SU-DHL-6 (cell line): ENCODE results near the gene CACNB2.

Source experiments
- H2AFZ ChIP-seq: fragments of 200-600 bp; sonication (generic); 2 replicates; pipeline ENCODE4 v1.6.1; 2014; ENCODE audit warnings: low read depth, mild to moderate bottlenecking, moderate library complexity, mixed read lengths, antibody characterized with exemption, low read length; ENCODE audit not compliant: severe bottlenecking
- H3F3A ChIP-seq: fragments of 200-600 bp; shearing (Covaris generic); 2 replicates; pipeline ENCODE4 v1.6.0; 2016; ENCODE audit warnings: antibody characterized with exemption, mild to moderate bottlenecking; ENCODE audit not compliant: insufficient read depth
- H3K27ac ChIP-seq: fragments of 200-600 bp; sonication (generic); 2 replicates; pipeline ENCODE4 v1.5.1; 2016; ENCODE audit warnings: low read depth, mild to moderate bottlenecking, low read length, moderate library complexity, mixed read lengths
- H3K27me3 ChIP-seq: fragments of 200-600 bp; sonication (generic), shearing (Covaris generic); 2 replicates; pipeline ENCODE4 v1.6.0; 2014; ENCODE audit warnings: mild to moderate bottlenecking, low read length
- H3K36me3 ChIP-seq: fragments of 200-600 bp; sonication (generic); 2 replicates; pipeline ENCODE4 v1.6.1; 2014; ENCODE audit warnings: mild to moderate bottlenecking, low read length, mixed read lengths
- H3K4me2 ChIP-seq: fragments of 300-600, 200-600 bp; shearing (Covaris generic), sonication (generic); 2 replicates; pipeline ENCODE4 v1.6.0; 2014; ENCODE audit warnings: low read length, low read depth, mild to moderate bottlenecking; ENCODE audit not compliant: poor library complexity, severe bottlenecking
- H3K4me3 ChIP-seq: fragments of 200-600 bp; sonication (generic); 2 replicates; pipeline ENCODE4 v1.5.1; 2014; ENCODE audit warnings: antibody characterized with exemption, low read length, mild to moderate bottlenecking, mixed read lengths; ENCODE audit not compliant: insufficient read depth, poor library complexity, severe bottlenecking
- H3K79me2 ChIP-seq: fragments of 200-600 bp; sonication (generic); 2 replicates; pipeline ENCODE4 v1.6.1; 2014; ENCODE audit warnings: mild to moderate bottlenecking, low read length, moderate library complexity; ENCODE audit not compliant: insufficient read depth
- H3K9ac ChIP-seq: fragments of 200-600 bp; sonication (generic); 2 replicates; pipeline ENCODE4 v1.7.0; 2014; ENCODE audit warnings: mild to moderate bottlenecking, low read length
- H3K9me2 ChIP-seq: fragments of 200-600 bp; sonication (generic); replicated peaks from 2 replicates; pipeline ENCODE4 v1.6.1; 2014; ENCODE audit warnings: low read length; ENCODE audit not compliant: insufficient read depth
- H3K9me3 ChIP-seq: fragments of 200-600 bp; sonication (generic); 2 replicates; pipeline ENCODE4 v1.6.1; 2014; ENCODE audit warnings: low read length, mixed read lengths; ENCODE audit not compliant: insufficient read depth
- H4K20me1 ChIP-seq: fragments of 200-600 bp; sonication (generic); 2 replicates; pipeline ENCODE4 v1.6.1; 2014; ENCODE audit warnings: low read depth, mild to moderate bottlenecking, antibody characterized with exemption, low read length, moderate library complexity, mixed read lengths
- CTCF ChIP-seq: fragments of 200-600 bp; sonication (generic); IDR thresholded peaks from one replicate; pipeline ENCODE4 v1.5.1; 2017; ENCODE audit warnings: antibody characterized with exemption, mild to moderate bottlenecking, low read length, moderate library complexity; ENCODE audit not compliant: insufficient read depth, poor library complexity, severe bottlenecking
- EZH2phosphoT487 ChIP-seq: fragments of 200-600 bp; sonication (generic), shearing (Covaris generic); conservative IDR thresholded peaks from 2 replicates; pipeline ENCODE4 v1.6.1; 2018; ENCODE audit warnings: mild to moderate bottlenecking, antibody characterized with exemption, low read length, moderate library complexity, mixed read lengths

Gene CACNB2

GRCh38 chr10:18214691-18215563 lies 74.7 kb downstream of the CACNB2 start:
- Histone ChIP-seq H3K9me2 (no peaks in the 10 kb centered on the region), H3K27ac (no peak overlapping the region), H2AFZ (no peak overlapping the region), H3K79me2 (no peaks in the 10 kb centered on the region), H3K27me3 (no peaks in the 10 kb centered on the region), H3K36me3 (no peaks in the 10 kb centered on the region), H3F3A (no peaks in the 10 kb centered on the region), H3K4me3 (no peak overlapping the region), H4K20me1 (no peaks in the 10 kb centered on the region), H3K4me2 (no peak overlapping the region), H3K9ac (no peak overlapping the region), H3K9me3 (no peaks in the 10 kb centered on the region)
- TF ChIP-seq CTCF (peak; percentile 47), EZH2phosphoT487 (no peak)

DNA sequence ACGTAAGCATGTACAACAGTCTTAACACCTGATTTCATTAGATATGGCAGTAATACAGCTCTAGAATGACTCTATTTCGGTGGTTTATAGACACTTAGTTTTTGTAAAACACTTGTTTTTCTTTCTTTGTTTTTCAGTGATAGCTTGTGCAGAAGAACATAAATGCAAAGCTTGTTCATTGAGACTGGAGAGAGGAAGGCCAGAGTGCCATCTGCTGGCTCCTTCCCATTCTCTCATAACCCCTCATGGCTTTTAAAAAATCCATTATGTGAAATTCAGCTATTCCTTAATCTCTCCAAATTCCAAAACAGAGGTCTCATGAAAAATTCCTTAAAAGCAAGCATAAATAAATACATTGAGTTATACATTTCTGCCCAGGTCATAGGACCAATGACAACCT lies 76.3 kb downstream of the CACNB2 start:
- Histone ChIP-seq H2AFZ (no peak overlapping the region), H3K27ac (no peak overlapping the region), H3K4me2 (no peak overlapping the region), H3K79me2 (no peaks in the 10 kb centered on the region), H3K4me3 (no peak overlapping the region), H3K27me3 (no peaks in the 10 kb centered on the region), H3K9ac (no peak overlapping the region), H3K9me2 (no peaks in the 10 kb centered on the region), H3K36me3 (no peaks in the 10 kb centered on the region), H3K9me3 (no peaks in the 10 kb centered on the region), H4K20me1 (no peaks in the 10 kb centered on the region), H3F3A (no peaks in the 10 kb centered on the region)
- no peak for TF ChIP-seq EZH2phosphoT487
- peak; percentile 30 for TF ChIP-seq CTCF

- no peak overlapping the region for H3K4me2 ChIP-seq
- H3F3A ChIP-seq = no peaks in the 10 kb centered on the region
- no peaks in the 10 kb centered on the region for H3K9me2 ChIP-seq
- H2AFZ ChIP-seq = no peak overlapping the region
- no peak overlapping the region for H3K9ac ChIP-seq
- TF ChIP-seq CTCF (no peak), EZH2phosphoT487 (no peak)
- no peaks in the 10 kb centered on the region for H3K27me3 ChIP-seq
- H3K79me2 ChIP-seq = no peaks in the 10 kb centered on the region
- no peaks in the 10 kb centered on the region for H4K20me1 ChIP-seq
- no peaks in the 10 kb centered on the region for H3K36me3 ChIP-seq
- no peaks in the 10 kb centered on the region for H3K9me3 ChIP-seq
- no peak overlapping the region for H3K27ac ChIP-seq
- H3K4me3 ChIP-seq = no peak overlapping the region
Observed at GRCh38 chr10:18217577-18217976, 77.4 kb downstream of the CACNB2 start.
